Osteocyte (in vitro differentiated cells): ENCODE data around the gene COL4A1. TPM values are rescaled to one million over a fixed set of nuclear protein-coding genes. Genes with fewer than 3 reads are reported as not detected.
A peak's percentile ranks its signal among the peaks of the same experiment; 100 is the strongest.

Experiments
- DNase-seq: peaks from one replicate; pipeline ENCODE4 v3.0.0; 2021; ENCODE audit warnings: mixed read lengths; ENCODE audit not compliant: unreplicated experiment; ENCODE audit errors: extremely low spot score
- H3K27ac Mint-ChIP-seq: one replicate; pipeline ENCODE4 v1.8.0; 2021; ENCODE audit warnings: mild to moderate bottlenecking, mixed read lengths; ENCODE audit not compliant: unreplicated experiment
- H3K27me3 Mint-ChIP-seq: one replicate; pipeline ENCODE4 v1.8.0; 2021; ENCODE audit warnings: mixed read lengths; ENCODE audit not compliant: unreplicated experiment
- H3K36me3 Mint-ChIP-seq: one replicate; pipeline ENCODE4 v1.8.0; 2021; ENCODE audit warnings: mixed read lengths; ENCODE audit not compliant: unreplicated experiment
- H3K4me1 Mint-ChIP-seq: one replicate; pipeline ENCODE4 v1.8.0; 2021; ENCODE audit warnings: mixed read lengths; ENCODE audit not compliant: unreplicated experiment
- H3K4me3 Mint-ChIP-seq: one replicate; pipeline ENCODE4 v1.8.0; 2021; ENCODE audit warnings: mild to moderate bottlenecking, moderate library complexity, mixed read lengths; ENCODE audit not compliant: unreplicated experiment
- H3K9me3 Mint-ChIP-seq: one replicate; pipeline ENCODE4 v1.8.0; 2021; ENCODE audit warnings: mixed read lengths; ENCODE audit not compliant: unreplicated experiment
- total RNA-seq: library from RNA; stranded (reverse); gene quantifications from 2 replicates; pipeline ENCODE4 v1.2.1, GENCODE V29; 2021
- TF ChIP-seq, protein P1 (sequence below): fragments of 200-600 bp; sonication (generic); IDR thresholded peaks from 2 replicates; pipeline ENCODE4 v1.5.0; 2021; ENCODE audit warnings: antibody characterized with exemption, mild to moderate bottlenecking, moderate library complexity

Gene COL4A1
- total RNA-seq, 1 donor from 2014 or later = 3,181 TPM

DNA sequence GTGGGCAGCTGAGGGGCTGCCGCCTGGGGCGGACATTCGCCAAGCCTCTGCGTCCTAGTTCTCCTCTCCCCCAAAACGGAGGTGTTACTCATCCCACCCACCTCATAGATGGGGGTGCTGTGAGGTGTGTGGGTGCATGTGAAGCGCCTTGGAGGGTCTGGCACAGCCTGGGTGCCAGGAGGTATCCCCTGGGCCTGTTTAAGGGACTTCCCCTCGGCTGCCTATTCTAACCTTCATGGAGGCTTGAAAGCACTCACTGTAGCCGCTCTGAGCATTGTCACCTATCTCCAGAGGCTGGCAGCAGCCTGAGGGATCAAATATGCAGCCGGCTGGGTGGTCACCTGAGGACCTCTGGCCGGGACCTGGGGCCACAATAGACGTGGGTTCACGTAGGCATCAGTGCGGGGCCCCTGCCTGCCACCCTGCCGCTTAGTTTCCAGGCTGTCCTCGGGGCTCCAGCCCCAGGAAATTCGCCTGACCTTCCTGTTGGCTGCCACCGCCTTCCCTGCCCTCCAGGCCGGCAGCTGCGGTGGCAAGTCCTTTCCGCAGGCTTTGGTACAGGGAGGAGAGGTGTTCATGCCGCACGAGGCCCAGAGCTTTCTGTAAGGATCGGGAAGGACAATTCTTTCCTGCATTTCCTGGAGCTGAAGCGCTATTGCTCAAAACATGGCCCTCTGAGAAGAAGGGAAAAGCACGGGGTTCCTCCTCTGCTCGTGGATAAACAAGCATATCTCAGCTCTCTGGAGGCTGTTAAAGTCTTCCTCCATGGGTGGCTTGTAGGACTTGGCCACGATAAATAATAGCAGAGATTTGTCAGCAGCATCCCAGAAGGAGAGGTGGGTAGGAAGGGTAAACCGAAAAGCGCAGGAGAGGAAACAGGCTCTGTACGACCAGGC, 4.7 kb upstream of the COL4A1 start:
- peak overlapping the region; percentile 100 for H3K27ac Mint-ChIP-seq
- peaks cover 66% of the 10 kb centered on the region for H3K36me3 Mint-ChIP-seq
- H3K27me3 Mint-ChIP-seq = no peaks in the 10 kb centered on the region
- peak overlapping the region; percentile 99 for H3K4me3 Mint-ChIP-seq
- TF ChIP-seq, protein P1, sequence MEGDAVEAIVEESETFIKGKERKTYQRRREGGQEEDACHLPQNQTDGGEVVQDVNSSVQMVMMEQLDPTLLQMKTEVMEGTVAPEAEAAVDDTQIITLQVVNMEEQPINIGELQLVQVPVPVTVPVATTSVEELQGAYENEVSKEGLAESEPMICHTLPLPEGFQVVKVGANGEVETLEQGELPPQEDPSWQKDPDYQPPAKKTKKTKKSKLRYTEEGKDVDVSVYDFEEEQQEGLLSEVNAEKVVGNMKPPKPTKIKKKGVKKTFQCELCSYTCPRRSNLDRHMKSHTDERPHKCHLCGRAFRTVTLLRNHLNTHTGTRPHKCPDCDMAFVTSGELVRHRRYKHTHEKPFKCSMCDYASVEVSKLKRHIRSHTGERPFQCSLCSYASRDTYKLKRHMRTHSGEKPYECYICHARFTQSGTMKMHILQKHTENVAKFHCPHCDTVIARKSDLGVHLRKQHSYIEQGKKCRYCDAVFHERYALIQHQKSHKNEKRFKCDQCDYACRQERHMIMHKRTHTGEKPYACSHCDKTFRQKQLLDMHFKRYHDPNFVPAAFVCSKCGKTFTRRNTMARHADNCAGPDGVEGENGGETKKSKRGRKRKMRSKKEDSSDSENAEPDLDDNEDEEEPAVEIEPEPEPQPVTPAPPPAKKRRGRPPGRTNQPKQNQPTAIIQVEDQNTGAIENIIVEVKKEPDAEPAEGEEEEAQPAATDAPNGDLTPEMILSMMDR = no peak
- H3K4me1 Mint-ChIP-seq = peaks cover 68% of the 10 kb centered on the region
- no peak for DNase-seq
- no peaks in the 10 kb centered on the region for H3K9me3 Mint-ChIP-seq

DNA sequence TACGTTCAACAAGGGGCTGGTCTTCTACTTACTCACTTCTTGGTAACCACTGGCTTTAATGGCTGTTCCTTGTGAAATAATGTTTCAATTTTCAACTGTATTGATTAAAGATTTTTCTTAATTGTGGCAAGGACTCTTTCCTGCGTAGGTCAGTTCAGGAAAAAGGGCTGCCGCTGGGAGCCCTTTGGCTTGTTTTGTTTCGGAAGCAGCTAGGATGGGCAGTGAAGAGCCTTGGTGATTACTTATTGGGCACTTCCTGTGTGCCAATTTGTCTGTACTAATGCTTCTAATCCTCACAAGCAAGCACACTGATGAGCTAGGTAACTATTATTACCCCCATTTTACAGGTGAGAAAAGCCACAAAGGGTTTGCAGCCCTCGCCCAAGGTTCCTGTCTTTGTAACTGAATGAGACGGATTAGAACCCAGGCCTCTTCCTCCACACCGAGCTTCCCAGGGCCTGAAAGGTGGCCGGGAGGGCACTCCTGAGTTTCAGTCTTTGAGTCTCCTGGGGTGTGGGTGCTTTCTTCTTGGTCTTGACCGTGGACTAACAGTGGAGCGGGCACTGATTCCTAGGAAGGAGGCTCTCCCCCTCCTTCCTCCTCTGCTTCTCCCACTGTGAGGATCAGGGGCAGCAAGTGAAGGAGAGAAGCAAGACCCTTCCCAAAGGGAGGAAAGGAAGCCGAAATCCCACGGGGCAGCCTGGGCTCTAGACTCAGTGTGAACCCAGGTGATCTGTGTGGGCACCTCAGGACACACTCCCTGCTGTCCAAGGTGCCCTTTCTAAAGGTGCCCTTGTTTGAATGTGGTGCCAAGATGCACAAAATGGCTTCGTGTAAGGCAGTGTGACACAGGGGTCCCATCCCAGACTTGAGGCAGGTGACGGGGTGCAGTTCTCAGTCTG, 3.8 kb upstream of the COL4A1 start:
- peak overlapping the region; percentile 99 for H3K4me3 Mint-ChIP-seq
- H3K27ac Mint-ChIP-seq = peak overlapping the region; percentile 100
- peaks cover 59% of the 10 kb centered on the region for H3K36me3 Mint-ChIP-seq
- H3K9me3 Mint-ChIP-seq = no peaks in the 10 kb centered on the region
- no peak for DNase-seq
- H3K27me3 Mint-ChIP-seq = no peaks in the 10 kb centered on the region
- TF ChIP-seq, protein P1 = no peak
- H3K4me1 Mint-ChIP-seq = peaks cover 62% of the 10 kb centered on the region

DNA sequence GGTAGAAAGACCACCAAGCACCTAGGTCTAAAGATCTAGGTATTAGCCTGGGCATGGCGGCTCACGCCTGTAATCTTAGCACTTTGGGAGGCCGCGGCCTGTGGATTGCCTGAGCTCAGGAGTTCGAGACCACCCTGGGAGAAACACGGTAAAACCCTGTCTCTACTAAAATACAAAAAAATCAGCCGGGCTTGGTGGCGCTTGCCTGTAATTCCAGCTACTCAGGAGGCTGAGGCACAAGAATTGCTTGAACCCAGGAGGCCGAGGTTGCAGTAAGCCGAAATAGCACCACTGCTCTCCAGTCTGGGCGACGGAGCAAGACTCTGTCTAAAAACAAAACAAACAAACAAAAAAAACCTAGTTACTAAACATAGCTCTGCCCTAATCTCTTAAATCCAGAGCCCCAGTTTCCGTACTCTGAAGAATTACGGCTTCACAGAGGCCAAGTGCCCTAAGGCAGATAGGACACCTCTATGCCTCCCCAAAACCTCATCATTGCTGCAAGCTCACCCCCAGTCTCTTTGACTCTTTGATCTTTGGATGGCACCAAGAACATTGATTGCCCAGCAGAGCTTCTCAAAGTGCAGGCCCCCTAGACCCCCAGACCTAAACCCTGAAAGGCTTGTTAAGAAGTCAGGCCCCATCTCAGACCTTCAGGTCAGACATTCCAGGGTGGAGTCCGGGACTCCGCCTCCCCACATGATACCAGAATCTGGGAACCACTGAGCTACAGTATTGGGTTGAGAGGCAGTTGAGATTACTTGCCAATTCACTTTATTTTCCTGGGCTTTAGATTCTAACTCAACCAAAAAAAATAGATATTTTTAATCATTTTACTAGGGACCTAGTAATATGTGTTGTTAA, 2.9 kb upstream of the COL4A1 start:
- peaks cover 53% of the 10 kb centered on the region for H3K4me1 Mint-ChIP-seq
- TF ChIP-seq, protein P1 = no peak
- H3K27me3 Mint-ChIP-seq = no peaks in the 10 kb centered on the region
- H3K9me3 Mint-ChIP-seq = no peaks in the 10 kb centered on the region
- peaks cover 63% of the 10 kb centered on the region for H3K36me3 Mint-ChIP-seq
- H3K27ac Mint-ChIP-seq = peak overlapping the region; percentile 100
- DNase-seq = no peak
- H3K4me3 Mint-ChIP-seq = peak overlapping the region; percentile 99

DNA sequence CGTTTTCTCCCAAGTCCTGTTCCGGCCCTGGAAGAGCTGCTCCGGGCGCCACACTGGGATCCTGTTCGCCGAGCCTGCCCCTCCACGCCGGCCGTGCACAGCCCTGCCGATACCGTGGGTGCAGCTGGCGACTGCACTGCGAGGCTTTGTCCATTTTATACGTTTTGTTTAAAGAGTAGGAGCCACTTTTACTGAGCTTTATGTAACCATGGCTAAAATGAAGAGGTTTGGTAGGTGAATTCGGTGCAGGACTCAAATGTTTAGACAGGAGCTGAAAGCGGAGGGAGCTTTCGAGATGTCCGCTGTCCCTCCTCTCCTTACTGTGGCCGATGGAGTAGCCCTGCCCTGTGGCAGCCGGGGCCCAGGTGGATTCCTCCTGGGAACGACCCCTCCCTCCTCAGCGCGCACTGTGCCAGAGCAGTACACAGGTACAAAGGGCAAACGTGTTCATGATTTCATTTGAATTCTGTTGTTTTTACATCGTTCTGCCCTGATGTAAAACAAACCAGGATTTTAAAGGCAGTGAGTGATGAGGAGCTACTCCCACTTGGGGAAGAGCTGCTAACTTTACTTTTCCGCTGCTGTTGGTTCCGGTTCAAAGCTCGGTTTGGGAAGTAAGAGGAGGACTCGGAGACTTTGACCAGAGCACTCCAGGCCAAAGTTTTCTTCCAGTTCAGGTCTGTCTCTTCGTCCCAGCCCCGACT, 1.9 kb upstream of the COL4A1 start:
- no peak for DNase-seq
- Mint-ChIP-seq H3K27ac (peak overlapping the region; percentile 100), H3K4me3 (peak overlapping the region; percentile 99), H3K4me1 (peaks cover 54% of the 10 kb centered on the region), H3K36me3 (peaks cover 65% of the 10 kb centered on the region), H3K9me3 (no peaks in the 10 kb centered on the region), H3K27me3 (no peaks in the 10 kb centered on the region)
- TF ChIP-seq, protein P1 = no peak
